Measurements from ENCODE around the gene VEPH1. TPM values are rescaled to one million over a fixed set of nuclear protein-coding genes. Genes with fewer than 3 reads are reported as not detected.

Gene VEPH1
- total and polyA plus RNA-seq, 9 of the 15 experiments (the other 6 are each of a cell fraction or from before 2014, with no cell fraction given) = 4.5 to 15.6 (median 5.8) TPM

- TF ChIP-seq SPI1 (IDR thresholded peaks at IDR 0.05; ENCODE audit: borderline replicate concordance, low read depth, low read length) = peak; percentile 91
- TF ChIP-seq NFRKB (IDR thresholded peaks at IDR 0.05; ENCODE audit: low read depth) = no peak
Measured at GRCh38 chr3:157279237-157279636, 224.0 kb downstream of the VEPH1 start (continued).

GRCh38 chr3:157276801-157277200 lies 226.4 kb downstream of the VEPH1 start:
- Histone ChIP-seq H3K9ac (ENCODE audit: insufficient read depth in 1 of 2, low read depth in 2 of 2, low read length in 2 of 2) (no peak overlapping the region), H3K27me3 (ENCODE audit: control insufficient read depth in 2 of 2, insufficient read depth in 2 of 2, low read length in 2 of 2) (no peaks in the 10 kb centered on the region), H3K4me2 (ENCODE audit: insufficient read depth, low read length) (no peak overlapping the region), H3K79me2 (ENCODE audit: control insufficient read depth, insufficient read depth, low read length) (no peaks in the 10 kb centered on the region), H4K20me1 (replicated peaks; ENCODE audit: control insufficient read depth, insufficient read depth, low read length) (no peaks in the 10 kb centered on the region), H3K9me3 (replicated peaks; ENCODE audit: control insufficient read depth, insufficient read depth, low read depth, low read length) (no peaks in the 10 kb centered on the region), H2AFZ (ENCODE audit: low read depth, low read length) (no peak overlapping the region), H3K27ac (ENCODE audit: extremely low read depth, low read depth, low read length) (no peak overlapping the region), H3K9me1 (ENCODE audit: control insufficient read depth, insufficient read depth, low read length) (no peaks in the 10 kb centered on the region), H3K36me3 (ENCODE audit: control insufficient read depth, insufficient read depth, low read length) (no peaks in the 10 kb centered on the region), H3K4me1 (replicated peaks in 1 of 2; ENCODE audit: control insufficient read depth in 2 of 2, insufficient read depth in 2 of 2, low read length in 2 of 2) (peaks cover 0 to 4% of the 10 kb centered on the region in 2 experiments; a peak in 2 of 5 replicates), H3K4me3 (no peak overlapping the region)
- no peak for FAIRE-seq
- CTCF ChIA-PET (ENCODE audit: low intra/inter-chr PET ratio) = no interaction called here
- no peak for DNase-seq (ENCODE audit: extremely low read depth in 1 of 4, low spot score in 3 of 4)
- in situ Hi-C loops (cut with MboI) = no loop called here
- 11% methylated on average over 3 of the region's 3 CpGs for WGBS (ENCODE audit: insufficient coverage, low coverage, missing lambda C conversion rate)
- TF ChIP-seq PREB (CRISPR knock-in tag; IDR thresholded peaks at IDR 0.05) (no peak), GATA2 (CRISPR knock-in tag; IDR thresholded peaks at IDR 0.05) (no peak), ZNF778 (CRISPR knock-in tag; IDR thresholded peaks at IDR 0.05) (no peak), HLTF (IDR thresholded peaks at IDR 0.05) (no peak), GABPB2 (CRISPR knock-in tag; conservative IDR thresholded peaks at IDR 0.05) (no peak)
- POLR2A ChIA-PET = no interaction called here
- intact Hi-C loops (cut with micrococcal nuclease) = no loop called here
- peak; percentile 33; the same call in 1 of the 3 replicates for ATAC-seq
- BruUV-seq (replicated peaks) = no TSS peak
